HL-60 (cell line): ENCODE data around the gene DAND5.

Experiments used
- CTCF ChIP-seq: IDR thresholded peaks from one replicate; pipeline ENCODE4 v1.5.1; 2011; ENCODE audit warnings: low read length, control low read depth, inconsistent platforms; ENCODE audit not compliant: insufficient read depth
- POLR2AphosphoS5 ChIP-seq: IDR thresholded peaks from 2 replicates; pipeline ENCODE4 v1.6.1; 2012; ENCODE audit warnings: low read depth
- TF ChIP-seq, protein P1 (sequence below): IDR thresholded peaks from 2 replicates; pipeline ENCODE4 v1.6.1; 2012; ENCODE audit warnings: low read depth; ENCODE audit not compliant: insufficient replicate concordance

DNA sequence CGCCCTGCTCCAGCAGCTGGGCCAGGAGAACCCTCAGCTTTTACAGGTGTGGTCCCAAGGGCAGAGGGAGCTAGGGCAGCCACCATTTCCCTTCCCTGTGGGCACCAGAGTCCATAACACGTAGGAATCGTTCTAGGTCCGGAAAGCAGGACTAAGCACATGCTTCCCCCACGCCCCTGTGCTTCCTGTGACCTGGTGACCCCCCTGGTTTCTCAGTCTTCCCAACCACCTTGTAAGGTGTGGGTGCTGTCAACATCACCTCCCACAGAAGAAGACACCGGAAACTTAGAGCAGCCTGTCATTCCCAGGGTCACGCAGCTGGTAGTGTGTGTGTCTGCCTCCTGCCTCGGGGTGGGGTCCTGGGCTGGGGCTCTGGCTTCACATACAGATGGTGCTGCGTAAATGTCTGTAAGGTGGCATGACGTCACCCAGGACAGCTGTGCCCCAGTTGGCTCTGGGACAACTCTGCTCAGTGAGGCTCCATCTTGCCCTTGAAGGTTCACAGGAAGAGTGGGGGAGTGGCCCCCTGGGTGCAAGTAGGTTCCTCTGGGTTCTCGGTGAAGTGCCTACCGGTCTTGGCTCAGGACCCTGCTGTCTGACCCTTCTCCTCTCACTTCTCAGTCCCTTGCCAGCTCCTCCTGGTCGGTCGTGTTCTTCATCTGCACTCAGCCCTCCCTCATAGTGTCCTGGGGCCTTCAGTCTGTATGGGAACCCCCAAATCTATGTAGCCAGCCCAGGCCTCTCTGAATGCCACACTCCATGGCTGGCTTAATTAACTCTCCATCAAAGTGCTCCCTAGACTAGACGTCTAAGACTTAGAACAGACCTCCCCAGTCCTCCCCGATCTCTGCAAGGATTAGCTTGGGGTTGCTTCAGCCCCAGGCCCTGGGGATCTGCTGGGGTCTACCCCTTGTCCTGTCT, 19.8 kb upstream of the DAND5 start:
- TF ChIP-seq CTCF, result no peak
- TF ChIP-seq POLR2AphosphoS5, result no peak
- TF ChIP-seq, protein P1, sequence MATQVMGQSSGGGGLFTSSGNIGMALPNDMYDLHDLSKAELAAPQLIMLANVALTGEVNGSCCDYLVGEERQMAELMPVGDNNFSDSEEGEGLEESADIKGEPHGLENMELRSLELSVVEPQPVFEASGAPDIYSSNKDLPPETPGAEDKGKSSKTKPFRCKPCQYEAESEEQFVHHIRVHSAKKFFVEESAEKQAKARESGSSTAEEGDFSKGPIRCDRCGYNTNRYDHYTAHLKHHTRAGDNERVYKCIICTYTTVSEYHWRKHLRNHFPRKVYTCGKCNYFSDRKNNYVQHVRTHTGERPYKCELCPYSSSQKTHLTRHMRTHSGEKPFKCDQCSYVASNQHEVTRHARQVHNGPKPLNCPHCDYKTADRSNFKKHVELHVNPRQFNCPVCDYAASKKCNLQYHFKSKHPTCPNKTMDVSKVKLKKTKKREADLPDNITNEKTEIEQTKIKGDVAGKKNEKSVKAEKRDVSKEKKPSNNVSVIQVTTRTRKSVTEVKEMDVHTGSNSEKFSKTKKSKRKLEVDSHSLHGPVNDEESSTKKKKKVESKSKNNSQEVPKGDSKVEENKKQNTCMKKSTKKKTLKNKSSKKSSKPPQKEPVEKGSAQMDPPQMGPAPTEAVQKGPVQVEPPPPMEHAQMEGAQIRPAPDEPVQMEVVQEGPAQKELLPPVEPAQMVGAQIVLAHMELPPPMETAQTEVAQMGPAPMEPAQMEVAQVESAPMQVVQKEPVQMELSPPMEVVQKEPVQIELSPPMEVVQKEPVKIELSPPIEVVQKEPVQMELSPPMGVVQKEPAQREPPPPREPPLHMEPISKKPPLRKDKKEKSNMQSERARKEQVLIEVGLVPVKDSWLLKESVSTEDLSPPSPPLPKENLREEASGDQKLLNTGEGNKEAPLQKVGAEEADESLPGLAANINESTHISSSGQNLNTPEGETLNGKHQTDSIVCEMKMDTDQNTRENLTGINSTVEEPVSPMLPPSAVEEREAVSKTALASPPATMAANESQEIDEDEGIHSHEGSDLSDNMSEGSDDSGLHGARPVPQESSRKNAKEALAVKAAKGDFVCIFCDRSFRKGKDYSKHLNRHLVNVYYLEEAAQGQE, result no peak
